Fibroblast of the aortic adventitia (primary cell): ENCODE results near the gene AURKAIP1. TPM values are rescaled to one million over a fixed set of nuclear protein-coding genes. Genes with fewer than 3 reads are reported as not detected.

Source experiments
- DNase-seq: peaks from one replicate; pipeline ENCODE4 v3.0.0-alpha.2; 2010; ENCODE audit warnings: low read depth
- H3K4me3 ChIP-seq: 2 replicates; pipeline ENCODE4 v1.5.1; 2011; ENCODE audit warnings: low read depth, mild to moderate bottlenecking, control low read depth, low read length, moderate library complexity
- CTCF ChIP-seq: IDR thresholded peaks from 2 replicates; pipeline ENCODE4 v1.5.1; 2011; ENCODE audit warnings: mild to moderate bottlenecking, low read length, control low read depth, inconsistent platforms; ENCODE audit not compliant: insufficient read depth
- total RNA-seq: library from RNA; depleted of rRNA; stranded (reverse); fragments of >200 nt; gene quantifications from 2 replicates; pipeline ENCODE4 v1.2.3, GENCODE V29; 2012; ENCODE audit warnings: low replicate concordance

Gene AURKAIP1
- total RNA-seq, 1 donor, result 71.1 TPM

GRCh38 chr1:1402072-1402900 lies 27.3 kb upstream of the AURKAIP1 start:
- DNase-seq, result peak; percentile 70
- H3K4me3 ChIP-seq, result no peak overlapping the region
- peak; percentile 73 for TF ChIP-seq CTCF

DNA sequence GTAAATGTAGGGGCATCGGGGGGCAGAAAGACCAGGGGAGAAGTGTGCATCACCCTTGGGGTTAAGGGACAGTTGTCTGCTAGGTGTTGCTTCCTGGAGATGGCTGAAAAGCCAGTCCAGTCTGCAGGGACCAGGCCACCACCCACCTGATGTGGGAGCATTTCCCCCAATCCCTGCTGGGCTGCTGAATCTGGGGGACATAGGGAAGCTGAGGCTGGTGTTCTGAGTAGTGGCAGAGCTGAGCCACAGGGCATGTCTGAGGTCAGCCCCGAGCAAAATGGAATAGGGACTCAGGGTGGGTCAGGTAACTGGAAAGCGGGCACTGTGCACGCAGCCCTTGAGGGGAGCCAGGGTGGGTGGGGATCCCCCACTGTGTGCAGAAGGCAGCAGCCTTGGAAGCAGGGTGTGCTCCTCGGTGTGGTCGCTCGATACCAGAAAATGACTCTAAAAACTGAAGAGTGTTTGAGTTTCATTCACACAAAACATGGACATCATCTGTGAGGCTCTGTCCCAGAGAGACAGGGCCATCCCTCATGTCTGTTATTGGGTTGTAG lies 26.5 kb upstream of the AURKAIP1 start:
- peak overlapping the region; percentile 13 for H3K4me3 ChIP-seq
- DNase-seq, result no peak
- TF ChIP-seq CTCF, result no peak

GRCh38 chr1:1400576-1401456 lies 25.8 kb upstream of the AURKAIP1 start:
- peak overlapping the region; percentile 98 for H3K4me3 ChIP-seq
- no peak for TF ChIP-seq CTCF
- DNase-seq, result no peak

DNA sequence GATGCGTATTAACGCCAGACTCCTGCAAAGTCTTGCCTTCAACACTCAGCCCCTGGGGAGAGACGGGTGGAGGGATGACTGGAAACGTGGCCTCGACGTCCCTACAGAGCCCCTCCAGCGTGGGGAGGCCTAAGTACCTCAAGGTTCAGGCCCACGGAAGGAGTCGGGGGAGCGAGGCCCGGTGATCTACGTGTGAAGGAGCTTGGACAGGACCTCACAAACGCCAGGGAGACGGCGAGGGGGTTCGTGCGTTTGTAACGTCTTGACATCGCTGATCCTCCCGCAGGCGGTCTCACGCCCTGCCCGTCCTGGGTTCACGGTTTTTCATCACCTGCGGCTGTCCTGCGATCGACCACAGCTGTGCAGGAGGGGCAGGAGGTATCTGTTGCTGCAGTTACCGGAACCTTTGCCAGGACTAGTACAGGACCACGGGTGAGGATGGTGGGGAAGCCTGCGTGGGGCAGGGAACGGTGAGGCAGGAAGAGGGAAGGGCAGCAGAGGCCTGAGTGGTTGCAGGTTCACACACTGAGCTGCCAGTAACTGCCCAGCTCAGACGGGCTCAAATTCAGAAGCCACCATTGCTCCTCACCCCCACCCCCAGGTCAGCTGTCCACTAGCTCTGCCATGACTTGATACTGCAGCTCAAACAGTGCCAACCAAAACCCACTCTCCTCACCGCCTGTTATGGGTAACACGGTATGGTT lies 25.0 kb upstream of the AURKAIP1 start:
- peak overlapping the region; percentile 98 for H3K4me3 ChIP-seq
- no peak for TF ChIP-seq CTCF
- DNase-seq, result peak; percentile 34

DNA sequence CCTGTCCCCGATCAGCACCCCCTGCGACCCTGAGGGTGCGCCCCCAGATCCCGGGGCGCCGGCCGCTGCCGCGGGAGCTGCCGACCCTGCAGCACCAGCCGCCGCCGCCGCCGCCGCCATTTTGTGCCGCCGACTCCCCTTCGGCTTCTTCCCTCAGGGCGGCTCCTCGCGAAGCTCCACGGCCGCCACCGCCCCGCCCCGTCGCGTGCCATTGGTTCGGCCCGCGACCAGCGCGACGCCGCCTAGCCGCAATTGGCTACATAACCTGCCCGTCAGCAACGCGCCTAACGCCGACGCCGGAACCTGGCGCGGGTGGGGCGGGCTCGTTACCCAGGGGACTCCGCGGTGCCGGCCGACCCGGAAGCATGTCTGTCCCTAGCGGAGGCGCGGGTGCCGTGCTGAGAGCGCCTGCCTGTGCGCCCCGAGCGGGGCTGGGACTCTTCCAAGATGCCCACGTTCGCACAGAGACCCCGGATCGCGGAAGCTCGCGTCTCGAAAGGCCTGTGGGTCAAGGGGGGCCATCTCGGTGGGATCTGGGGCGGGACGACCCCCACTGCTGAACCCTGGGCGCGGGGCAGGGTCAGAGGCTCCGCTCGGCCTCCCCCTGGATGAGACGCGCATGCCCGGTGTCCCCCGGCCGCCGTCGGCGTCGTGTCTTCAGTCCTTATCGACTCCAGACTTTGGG lies 24.3 kb upstream of the AURKAIP1 start, which contains the start of gene CCNL2:
Gene CCNL2, minus strand, starts transcription at position 149 of the 685 bp plus-strand sequence. Its CDS starts 29 bp downstream, at position 120.
- peak within 1 kb of the TSS; percentile 98 for H3K4me3 ChIP-seq
- peak; percentile 98 for DNase-seq
- TF ChIP-seq CTCF, result peak; percentile 72
